Activated CD8-positive, alpha-beta memory T cell treated with anti-CD3 and anti-CD28 coated beads for 36 hours (primary cell): ENCODE measurements around the gene XCL2. TPM values are rescaled to one million over a fixed set of nuclear protein-coding genes. Genes with fewer than 3 reads are reported as not detected.
"Not testable (repeated sequence)": the region's sequence is repeated elsewhere in the genome, so short reads cannot be mapped to it uniquely, and the experiment has no call there.

ENCODE experiments used
- CTCF ChIA-PET: fragments of 350-600 bp; sonication (Branson Sonifier 250); formaldehyde crosslinking; loops from one replicate; lab custom pipeline; 2021; ENCODE audit warnings: antibody characterized with exemption; lab: Charles Lee
- POLR2A ChIA-PET: fragments of 350-600 bp; sonication (Branson Sonifier 250); formaldehyde crosslinking; loops from one replicate; lab custom pipeline; 2021; ENCODE audit warnings: antibody characterized with exemption; lab: Charles Lee
- total RNA-seq, 2 experiments: library from RNA; stranded (reverse); gene quantifications; one replicate each; pipeline ENCODE4 v1.2.3, GENCODE V29; 2021

XCL2 gene
- total RNA-seq = 100 to 1,000 TPM; 489 to 491 TPM

GRCh38 chr1:168543840-168544498 lies at the start of gene XCL2:
Gene XCL2, minus strand, starts transcription at chr1:168543997. Its CDS starts 33 bp downstream, at chr1:168543964.
- CTCF ChIA-PET = interaction anchor here (0.7 kb wide), 1 partner anchor 26 kb away, joined by 3 read pairs; no protein-coding TSS in a partner anchor
- POLR2A ChIA-PET = not testable (repeated sequence)

DNA sequence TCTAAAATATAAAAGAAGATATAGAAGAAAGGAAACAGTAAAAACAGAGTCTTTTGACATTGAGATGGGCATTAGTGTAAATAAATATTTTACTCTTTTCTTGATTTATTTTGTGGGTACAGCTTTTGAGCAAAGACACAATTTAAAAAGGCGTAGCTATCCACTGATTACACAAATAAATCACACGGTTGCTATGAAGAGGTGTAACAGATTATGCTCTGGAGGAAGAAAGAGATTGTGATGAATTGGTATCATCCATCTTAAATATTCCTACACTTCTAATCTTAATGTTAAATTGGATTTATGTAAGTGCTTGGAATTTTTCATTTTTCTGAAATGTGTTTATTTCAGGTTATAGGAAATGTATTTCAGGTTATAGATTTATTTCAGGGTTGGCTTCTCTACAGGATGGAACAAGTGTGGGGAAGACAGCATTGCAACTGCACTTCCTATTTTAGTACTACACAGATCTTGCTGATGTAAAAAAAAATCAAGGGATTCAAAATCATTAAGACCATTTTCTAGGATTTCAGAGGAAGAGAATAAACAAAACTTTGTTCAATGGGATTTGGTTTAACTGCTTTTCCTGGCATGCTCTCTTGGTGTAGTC lies 47.9 kb upstream of the XCL2 start:
- POLR2A ChIA-PET = no interaction called here
- CTCF ChIA-PET = no interaction called here

DNA sequence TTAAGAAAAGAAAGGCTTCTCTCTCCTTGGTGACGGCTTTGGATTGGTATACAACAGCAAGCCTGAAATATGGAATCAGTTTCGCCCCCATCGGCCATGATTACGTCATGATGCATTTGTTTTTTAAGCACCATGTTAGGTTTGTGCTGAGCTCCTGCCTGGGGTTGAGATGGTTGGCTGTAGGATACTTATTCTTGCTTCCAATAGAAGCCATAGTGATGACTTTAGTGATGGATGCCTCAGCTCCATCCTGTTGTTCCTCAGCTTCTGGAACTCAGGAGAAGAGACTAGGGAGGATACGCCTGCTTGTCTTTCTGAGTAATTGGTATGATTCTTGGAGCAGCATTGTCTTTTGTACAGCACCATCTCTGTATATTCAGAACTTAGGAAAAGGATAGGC lies 47.3 kb upstream of the XCL2 start:
- ChIA-PET POLR2A (no interaction called here), CTCF (no interaction called here)

- ChIA-PET POLR2A (no interaction called here), CTCF (no interaction called here)
Observed at GRCh38 chr1:168589167-168589566, 45.4 kb upstream of the XCL2 start.

GRCh38 chr1:168585937-168586336 lies 42.1 kb upstream of the XCL2 start:
- CTCF ChIA-PET = interaction anchor here (1.3 kb wide), 1 partner anchor 18 kb away, joined by 4 read pairs; no protein-coding TSS in a partner anchor
- POLR2A ChIA-PET = no interaction called here

DNA sequence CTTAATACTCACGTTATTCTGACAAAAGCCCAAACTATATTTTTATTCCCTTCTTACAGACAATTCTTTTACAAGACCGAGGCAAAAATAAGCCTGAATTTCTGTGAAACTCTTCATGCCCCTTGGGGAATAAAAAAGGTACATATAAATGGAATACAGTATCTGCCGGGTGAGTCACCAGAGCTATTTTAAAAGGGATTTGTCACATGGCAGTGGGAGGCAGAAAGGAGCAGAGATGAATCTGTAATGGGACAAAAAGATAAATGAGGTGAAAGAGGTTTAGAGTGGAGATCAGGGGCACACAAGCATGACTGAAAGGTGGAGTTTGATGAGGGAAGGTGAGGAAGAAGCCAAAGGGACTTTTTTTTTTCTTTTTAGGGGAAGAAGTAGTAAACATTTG lies 41.4 kb upstream of the XCL2 start:
- ChIA-PET CTCF (interaction anchor here (1.3 kb wide), 1 partner anchor 18 kb away, joined by 4 read pairs; no protein-coding TSS in a partner anchor), POLR2A (no interaction called here)

DNA sequence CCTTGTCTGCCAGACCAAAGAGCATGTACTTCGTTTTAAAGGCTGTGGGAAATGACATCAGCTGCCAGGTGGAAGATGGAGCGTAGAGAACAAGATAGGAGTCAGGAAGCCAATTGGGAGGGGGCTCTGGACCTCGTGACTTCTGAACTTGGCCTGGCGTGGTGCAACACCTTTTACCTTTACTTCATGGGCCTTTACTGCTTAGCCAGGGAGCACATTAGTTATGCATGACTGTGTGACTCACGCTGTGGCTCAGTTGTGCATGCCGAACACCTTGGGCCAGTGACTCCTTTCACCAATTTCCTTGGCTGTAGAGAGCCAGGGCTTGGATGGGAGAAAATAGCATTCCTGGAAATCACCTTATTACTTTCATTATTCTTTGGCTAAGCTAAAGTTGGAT lies 39.8 kb upstream of the XCL2 start:
- ChIA-PET CTCF (no interaction called here), POLR2A (no interaction called here)

GRCh38 chr1:168582688-168583336 lies 39.0 kb upstream of the XCL2 start:
- ChIA-PET CTCF (no interaction called here), POLR2A (no interaction called here)

DNA sequence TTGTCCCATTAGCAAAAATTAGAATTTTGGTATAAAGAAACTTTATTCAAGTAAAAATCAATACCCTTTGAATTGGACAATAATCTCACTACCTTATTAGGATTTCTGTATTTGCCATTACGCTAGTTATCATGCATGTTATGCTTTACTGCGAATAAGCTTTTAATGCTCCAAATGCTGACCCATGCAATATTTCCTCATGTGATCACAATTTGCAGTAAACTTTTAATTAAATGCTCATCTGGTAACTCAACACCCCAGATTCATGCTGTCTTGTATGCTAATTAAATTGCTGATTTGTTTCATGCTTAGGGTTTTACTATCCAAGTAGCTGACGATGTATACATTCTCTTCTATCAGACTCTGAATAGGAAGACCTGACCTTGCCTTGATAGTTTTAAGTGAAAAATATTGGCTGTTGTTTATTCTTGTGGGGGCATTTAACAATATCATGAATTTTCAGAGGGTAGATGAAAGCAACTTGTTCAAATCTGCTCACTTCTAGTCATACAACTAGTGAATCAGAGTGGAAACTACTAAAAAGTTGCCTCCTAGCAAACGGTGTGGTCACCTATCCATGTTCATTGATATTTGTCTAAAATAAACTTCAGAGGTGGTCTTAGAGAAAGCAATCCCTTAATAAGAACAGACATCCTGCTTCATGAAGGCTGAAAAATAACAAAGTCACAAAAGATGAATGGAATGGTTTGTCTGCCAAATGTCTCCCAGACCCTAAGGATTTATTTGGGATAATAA lies 38.2 kb upstream of the XCL2 start:
- ChIA-PET POLR2A (no interaction called here), CTCF (no interaction called here)

- POLR2A ChIA-PET, CTCF ChIA-PET: not testable (repeated sequence)
Observed at GRCh38 chr1:168580991-168581390, 37.2 kb upstream of the XCL2 start.

- CTCF ChIA-PET, POLR2A ChIA-PET: not testable (repeated sequence)
Observed at GRCh38 chr1:168580290-168580689, 36.5 kb upstream of the XCL2 start.

DNA sequence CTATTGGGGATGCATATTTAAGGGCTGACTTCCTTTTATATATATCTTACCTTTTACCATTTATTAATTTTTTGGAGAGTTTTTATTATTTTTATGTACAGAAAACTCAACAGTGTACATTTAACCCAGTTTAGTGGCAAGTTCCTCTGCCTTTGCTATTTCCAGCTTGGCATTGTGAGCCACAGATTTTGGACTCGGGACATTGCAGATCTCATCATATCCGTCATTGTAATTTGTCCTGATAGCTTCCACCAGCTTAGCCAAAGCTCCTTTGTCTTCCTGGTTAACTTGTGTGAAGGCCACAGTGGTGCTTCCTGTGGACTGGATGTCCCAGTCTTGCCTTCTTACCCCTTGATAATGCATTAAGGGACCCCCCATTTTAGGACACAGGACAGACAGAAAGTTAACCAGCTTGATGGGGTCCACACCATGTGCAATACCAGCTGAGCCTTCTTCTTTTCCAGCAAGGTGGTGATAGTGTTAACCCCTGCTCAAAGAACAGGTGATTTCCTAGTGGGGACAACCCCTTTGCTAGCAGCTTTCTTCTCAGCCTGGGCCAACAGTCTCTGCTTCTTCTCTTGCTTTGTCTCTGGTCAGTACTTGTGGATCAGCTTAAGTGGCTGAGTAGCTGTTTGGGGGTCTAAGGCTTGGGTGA lies 34.9 kb upstream of the XCL2 start:
- ChIA-PET CTCF (interaction anchor here (1.0 to 1.2 kb wide), 2 partner anchors 139 to 236 kb away, joined by 3 read pairs; no protein-coding TSS in a partner anchor), POLR2A (interaction anchor here (0.5 kb wide), 1 partner anchor 79 kb away, joined by 3 read pairs; no protein-coding TSS in a partner anchor)

DNA sequence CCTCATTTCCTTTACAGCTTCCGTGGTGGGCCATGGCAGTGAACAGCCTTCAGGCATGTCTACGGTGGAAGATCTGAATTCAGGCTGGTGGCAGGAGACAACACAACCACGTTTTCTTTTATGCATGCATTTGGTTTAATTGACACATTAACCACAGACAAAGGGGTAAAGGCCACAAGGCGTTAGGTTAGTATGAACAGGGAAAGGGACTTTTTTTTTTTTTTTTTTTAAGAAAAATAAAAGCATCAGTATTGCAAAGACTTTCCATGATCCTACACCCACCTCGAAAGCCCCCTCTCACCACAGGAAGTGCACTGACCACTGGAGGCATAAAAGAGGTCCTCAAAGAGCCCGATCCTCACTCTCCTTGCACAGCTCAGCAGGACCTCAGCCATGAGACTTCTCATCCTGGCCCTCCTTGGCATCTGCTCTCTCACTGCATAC lies 32.5 kb upstream of the XCL2 start, which contains the start of gene XCL1:
Gene XCL1, plus strand, starts transcription at position 361 of the 444 bp plus-strand sequence. Its CDS starts 33 bp downstream, at position 394.
- POLR2A ChIA-PET, CTCF ChIA-PET: not testable (repeated sequence)

- CTCF ChIA-PET, POLR2A ChIA-PET: not testable (repeated sequence)
Observed at GRCh38 chr1:168574234-168574633, 30.4 kb upstream of the XCL2 start.

DNA sequence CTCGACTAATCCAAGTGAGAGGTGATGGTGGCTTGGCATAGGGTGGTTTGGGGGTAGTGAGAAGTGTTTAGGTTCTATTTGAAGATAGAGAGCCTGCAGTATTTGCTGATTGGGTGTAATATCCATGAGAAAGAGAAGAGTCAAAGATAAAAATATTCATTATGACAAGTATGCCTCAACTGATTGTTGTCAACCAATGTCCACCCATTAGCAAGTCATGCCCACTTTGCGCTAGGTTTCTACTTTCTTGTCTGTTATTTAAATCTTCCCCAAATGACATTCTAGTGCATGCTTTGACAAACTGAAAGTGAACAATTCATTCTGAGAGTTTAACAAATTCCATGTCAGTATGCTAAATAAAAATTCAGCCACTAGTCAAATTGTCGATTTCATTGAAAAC lies 28.8 kb upstream of the XCL2 start:
- ChIA-PET POLR2A (no interaction called here), CTCF (no interaction called here)

- POLR2A ChIA-PET = no interaction called here
- CTCF ChIA-PET = no interaction called here
Observed at GRCh38 chr1:168570652-168571051, 26.9 kb upstream of the XCL2 start.

- POLR2A ChIA-PET = no interaction called here
Observed at GRCh38 chr1:168568346-168568745, 24.5 kb upstream of the XCL2 start.

GRCh38 chr1:168567568-168567967 lies 23.8 kb upstream of the XCL2 start:
- ChIA-PET CTCF (no interaction called here), POLR2A (no interaction called here)

More at GRCh38 chr1:168568346-168568745, 24.5 kb upstream of the XCL2 start:
- CTCF ChIA-PET = no interaction called here

GRCh38 chr1:168567007-168567406 lies 23.2 kb upstream of the XCL2 start:
- POLR2A ChIA-PET = no interaction called here
- CTCF ChIA-PET = no interaction called here
